HFF-Myc (cell line): ENCODE measurements around the gene CKMT1A.
"Not testable (repeated sequence)": the region's sequence is repeated elsewhere in the genome, so short reads cannot be mapped to it uniquely, and the experiment has no call there.

ENCODE experiments used
- DNase-seq: peaks from one replicate; pipeline ENCODE4 v3.0.0-alpha.2; 2011; ENCODE audit warnings: low read depth; ENCODE audit errors: extremely low read depth
- H3K4me3 ChIP-seq: replicated peaks from 2 replicates; pipeline ENCODE4 v1.5.1; 2011; ENCODE audit warnings: low read depth, mild to moderate bottlenecking, control low read depth, low read length
- TF ChIP-seq, protein P1 (sequence below): IDR thresholded peaks from 2 replicates; pipeline ENCODE4 v1.5.1; 2012; ENCODE audit warnings: mild to moderate bottlenecking, low read depth, low read length, control low read depth; ENCODE audit errors: missing control alignments

CKMT1A gene

DNA sequence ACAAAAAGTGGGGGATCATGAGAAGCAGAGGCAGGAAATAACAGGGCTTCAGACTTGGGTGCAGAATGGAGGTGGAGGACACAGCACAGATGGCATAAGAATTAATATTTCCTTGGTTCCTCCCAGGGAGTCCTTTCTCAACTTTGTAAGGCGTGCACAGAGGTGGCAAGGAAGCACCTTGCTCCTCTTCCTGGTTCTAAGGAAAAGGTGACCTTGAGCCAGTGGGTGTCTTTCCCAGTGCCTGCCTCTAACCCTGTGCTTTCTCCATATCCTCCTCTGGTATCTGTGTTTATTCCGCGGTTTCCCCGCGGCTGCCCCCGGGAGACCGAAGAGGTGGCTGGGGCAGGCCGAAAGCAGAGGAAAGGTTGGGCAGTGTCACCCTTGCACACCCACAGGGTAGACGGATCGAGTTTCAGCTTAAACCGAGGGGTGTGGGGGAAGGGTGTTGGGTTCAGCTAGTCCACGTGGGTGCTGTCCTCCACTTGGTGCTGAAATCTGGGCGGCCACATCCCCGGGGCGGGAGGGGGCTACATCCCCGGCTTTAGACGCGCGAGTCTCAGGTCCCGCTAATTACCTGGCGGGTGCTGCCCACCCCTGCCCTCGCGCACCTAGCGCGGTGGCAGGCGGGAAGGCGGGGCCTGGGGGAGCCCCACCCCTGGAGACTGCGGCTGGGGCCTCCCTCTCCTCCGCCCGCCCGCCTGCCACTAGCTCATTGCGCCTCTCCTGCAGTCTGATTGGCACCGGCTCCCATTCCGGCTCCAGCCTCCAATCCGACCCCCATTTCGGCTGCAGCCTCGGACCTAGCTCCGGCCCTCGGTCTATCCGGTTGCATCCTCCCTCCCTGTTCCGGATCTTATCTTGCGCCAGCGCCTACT is at the start of gene CKMT1A:
Gene CKMT1A, plus strand, starts transcription at position 712 of the 875 bp plus-strand sequence. CDS start 192 bp downstream, outside the sequence.
- H3K4me3 ChIP-seq, DNase-seq: not testable (repeated sequence)

DNA sequence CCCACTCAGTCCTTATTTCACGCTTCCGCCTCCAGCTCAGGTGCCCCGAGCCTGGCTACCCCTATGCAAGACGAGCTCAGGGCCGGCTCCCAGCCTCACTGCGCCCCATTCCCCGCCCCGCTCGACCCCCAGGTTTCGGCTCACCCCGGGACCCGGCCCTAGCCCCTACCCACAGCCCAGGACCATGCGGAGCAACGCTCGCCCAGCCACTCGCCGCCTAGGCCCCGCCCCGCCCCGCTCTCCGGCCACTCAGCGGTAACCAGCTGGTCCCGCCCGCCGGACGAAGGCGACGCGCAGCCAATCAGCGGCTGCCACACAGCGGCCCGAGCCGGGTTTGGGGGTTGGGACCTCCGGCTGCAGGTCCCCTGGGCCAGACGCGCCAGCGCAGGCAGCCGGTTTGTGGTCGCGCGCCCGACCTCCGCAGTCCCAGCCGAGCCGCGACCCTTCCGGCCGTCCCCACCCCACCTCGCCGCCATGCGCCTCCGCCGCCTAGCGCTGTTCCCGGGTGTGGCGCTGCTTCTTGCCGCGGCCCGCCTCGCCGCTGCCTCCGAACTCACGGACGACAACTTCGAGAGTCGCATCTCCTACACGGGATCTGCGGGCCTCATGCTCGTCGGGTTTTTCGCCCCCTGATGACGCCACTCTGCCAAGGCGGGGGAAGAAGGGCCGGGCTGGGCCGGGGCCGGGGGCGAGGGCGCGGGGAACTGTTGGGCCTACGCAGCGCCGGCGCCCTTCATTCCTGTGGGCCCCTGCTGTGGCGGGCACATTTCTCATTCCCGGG is 44.8 kb upstream of the CKMT1A start, which contains the start of gene CATSPER2:
Gene CATSPER2, minus strand, starts transcription at position 196 of the 781 bp plus-strand sequence. CDS start 783 bp downstream, outside the sequence.
- TF ChIP-seq, protein P1, sequence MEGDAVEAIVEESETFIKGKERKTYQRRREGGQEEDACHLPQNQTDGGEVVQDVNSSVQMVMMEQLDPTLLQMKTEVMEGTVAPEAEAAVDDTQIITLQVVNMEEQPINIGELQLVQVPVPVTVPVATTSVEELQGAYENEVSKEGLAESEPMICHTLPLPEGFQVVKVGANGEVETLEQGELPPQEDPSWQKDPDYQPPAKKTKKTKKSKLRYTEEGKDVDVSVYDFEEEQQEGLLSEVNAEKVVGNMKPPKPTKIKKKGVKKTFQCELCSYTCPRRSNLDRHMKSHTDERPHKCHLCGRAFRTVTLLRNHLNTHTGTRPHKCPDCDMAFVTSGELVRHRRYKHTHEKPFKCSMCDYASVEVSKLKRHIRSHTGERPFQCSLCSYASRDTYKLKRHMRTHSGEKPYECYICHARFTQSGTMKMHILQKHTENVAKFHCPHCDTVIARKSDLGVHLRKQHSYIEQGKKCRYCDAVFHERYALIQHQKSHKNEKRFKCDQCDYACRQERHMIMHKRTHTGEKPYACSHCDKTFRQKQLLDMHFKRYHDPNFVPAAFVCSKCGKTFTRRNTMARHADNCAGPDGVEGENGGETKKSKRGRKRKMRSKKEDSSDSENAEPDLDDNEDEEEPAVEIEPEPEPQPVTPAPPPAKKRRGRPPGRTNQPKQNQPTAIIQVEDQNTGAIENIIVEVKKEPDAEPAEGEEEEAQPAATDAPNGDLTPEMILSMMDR: no peak
- no peak for DNase-seq
- H3K4me3 ChIP-seq: no peak within 1 kb of the TSS

DNA sequence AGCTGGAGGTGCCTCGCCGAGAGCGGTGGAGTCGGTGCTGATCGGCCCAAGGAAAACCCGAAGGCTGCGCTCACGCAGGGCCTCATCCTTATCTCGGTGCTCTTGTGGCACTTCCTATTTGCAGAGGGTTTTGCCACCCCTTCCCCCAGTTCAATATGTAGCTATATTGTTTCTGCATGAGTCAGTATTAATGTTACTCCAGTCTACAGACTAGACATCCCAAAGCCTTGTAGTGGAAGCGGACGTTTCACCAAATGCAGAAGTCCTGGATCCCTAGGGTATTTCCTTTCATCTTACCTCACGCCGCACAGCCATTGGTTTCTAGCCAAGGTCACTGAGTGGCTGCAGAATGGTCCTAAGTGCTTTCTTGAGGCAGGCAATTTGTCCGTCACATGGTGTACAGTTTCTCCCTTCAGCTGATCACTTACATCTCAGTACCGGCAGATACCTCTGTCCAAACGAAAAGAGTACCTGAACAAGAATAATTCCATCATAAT is 44.2 kb upstream of the CKMT1A start:
- H3K4me3 ChIP-seq, DNase-seq: not testable (repeated sequence)

DNA sequence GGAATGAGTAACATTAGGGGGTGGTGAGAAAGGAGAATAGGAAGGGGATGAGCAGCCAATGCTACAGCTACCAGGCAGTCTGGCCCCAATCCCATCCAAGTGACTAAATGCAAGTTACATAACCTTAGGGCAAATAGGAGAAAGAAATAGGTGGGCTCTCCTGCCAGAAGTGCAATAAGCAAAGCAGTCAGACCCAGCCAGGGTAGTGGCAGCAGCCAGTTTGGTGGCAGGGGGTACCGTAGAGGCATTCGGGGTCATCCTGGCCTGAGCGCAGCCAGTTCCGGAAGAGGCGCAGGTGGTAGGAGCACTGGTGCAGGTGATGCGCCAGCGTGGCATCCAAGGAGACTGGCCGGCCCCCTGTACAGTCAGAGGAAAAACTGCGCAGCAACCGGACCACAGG is 33.9 kb upstream of the CKMT1A start:
- H3K4me3 ChIP-seq: not testable (repeated sequence)

DNA sequence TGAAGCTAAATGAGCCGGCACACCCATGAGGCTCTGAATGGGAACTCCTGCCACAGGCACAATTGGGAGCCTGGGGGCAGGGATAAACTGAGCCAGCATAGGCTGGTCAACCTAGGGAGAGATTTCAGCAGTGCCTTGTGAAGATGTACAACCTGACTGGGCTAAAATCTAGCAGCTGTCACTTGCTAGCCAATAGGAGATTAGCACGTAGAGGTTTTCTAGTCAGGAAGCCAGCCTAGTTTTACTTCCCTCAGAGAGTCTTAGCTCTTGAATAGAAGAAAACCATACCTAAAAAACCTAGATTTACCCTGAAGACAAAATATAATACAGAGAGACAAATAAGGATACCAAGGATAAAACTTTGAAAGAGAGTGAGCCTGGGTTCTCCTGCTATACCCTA is 31.4 kb upstream of the CKMT1A start:
- H3K4me3 ChIP-seq, DNase-seq: not testable (repeated sequence)

More for the DNA sequence above, 33.9 kb upstream of the CKMT1A start:
- DNase-seq: not testable (repeated sequence)

DNA sequence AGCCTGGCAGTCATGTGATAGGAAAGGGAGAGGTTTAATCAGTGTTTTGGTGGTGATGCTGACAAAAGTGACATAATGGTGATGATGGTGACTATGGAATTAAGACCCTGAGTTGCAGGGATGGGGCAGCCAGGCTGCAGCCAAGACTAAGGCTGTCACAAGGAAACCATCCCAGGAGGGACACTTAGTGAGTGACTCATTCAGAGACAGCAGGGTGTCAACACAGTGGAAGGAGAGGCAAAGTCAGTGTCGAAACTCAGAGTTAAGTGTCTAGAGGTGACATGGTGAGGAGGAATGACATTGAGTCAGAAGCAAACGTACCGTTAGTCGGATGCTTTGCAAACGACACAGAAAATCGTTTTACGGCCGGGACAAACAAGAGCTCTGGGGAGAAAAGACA is 30.3 kb upstream of the CKMT1A start:
- not testable (repeated sequence) for DNase-seq, H3K4me3 ChIP-seq

DNA sequence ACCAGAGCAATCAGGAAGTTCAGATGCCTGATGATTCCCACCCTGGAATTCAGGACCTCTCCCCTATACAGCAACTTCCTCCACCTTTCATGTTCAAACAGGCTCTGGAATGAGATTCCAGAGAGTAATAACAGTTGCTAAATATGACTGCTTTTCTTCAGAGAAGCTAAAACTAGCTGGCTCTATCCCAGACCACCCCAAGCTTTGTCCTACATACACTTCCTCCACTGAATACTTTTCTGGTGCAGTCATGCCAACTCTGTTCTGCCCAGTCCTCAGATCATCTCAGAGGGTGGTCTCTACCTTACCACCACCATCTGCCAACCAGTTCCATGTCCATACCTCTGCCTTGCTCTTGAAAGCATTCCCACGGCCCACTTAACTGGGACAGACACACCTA is 27.5 kb upstream of the CKMT1A start:
- DNase-seq: not testable (repeated sequence)

DNA sequence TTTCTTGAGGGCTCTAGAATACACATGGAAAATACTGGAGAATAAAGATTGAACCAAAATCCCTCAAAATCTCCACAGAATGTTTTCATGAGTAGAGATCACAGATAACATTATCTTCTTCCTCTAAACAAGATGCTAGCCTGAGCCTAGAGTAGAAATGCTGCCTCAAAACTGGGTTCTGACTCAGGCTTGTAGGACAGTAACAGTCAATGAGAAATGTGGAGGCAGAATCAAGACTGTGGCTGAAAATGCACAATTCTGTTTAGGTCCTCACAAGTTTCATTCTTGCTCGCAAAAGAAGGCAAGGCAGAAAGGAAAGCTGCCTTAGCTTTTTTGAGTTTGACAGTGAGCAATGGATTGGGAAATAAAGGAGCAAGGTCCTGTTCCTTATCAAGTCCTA is 19.5 kb upstream of the CKMT1A start:
- not testable (repeated sequence) for DNase-seq, H3K4me3 ChIP-seq

More for the DNA sequence above, 27.5 kb upstream of the CKMT1A start:
- H3K4me3 ChIP-seq: not testable (repeated sequence)

DNA sequence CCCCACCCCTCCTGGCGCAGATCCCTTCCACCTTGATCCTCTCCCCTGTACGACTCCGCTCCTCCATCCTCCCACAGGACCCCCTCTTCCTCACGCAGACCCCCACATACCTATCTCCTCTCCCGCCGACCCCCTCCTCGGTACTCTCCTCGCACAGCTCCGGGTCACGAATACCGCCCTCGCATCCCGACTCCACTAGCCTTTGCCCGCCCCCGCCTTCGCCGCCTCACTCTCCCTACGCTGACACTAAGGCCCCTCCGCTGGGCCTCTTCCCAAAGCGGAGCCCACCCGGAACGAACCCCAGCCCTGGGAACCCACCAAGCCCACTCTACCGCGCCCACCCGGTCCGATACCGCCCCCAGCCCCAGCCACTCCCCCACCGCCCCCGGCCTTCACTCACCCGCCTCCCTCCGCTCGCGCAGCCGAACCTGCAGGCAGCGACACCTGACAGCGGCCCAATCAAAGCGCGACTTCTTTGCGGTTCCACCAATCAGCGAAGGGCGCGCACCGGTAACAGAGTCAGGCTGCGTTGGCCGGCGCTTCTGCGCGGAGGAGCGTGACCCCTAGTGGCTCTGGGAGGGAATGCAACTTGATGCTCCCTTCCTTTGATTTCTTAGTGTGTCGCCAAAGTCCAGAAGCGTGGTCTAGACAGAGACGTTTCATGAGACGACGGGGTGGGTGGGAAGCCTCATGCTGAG is 3.9 kb upstream of the CKMT1A start:
- DNase-seq, H3K4me3 ChIP-seq: not testable (repeated sequence)

DNA sequence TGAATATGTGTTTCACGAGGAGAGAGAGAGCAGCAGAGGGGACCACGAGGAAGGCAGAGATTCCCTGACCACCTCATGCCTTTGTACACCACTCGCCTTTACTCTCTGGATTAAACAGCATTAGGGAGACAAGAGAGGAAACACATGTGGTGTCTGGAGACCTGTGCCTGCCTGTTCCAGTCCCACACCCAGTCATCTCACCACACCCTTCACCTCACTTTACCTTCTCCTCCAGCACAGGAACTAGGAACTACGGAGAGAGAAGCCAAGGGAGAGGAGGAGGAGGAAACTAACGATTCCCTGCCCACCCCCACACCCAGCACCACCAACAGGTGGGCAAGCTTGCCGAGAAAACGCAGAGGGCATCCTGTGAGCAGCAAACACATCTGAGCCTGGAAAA is 980 bp upstream of the CKMT1A start:
- not testable (repeated sequence) for DNase-seq, H3K4me3 ChIP-seq

DNA sequence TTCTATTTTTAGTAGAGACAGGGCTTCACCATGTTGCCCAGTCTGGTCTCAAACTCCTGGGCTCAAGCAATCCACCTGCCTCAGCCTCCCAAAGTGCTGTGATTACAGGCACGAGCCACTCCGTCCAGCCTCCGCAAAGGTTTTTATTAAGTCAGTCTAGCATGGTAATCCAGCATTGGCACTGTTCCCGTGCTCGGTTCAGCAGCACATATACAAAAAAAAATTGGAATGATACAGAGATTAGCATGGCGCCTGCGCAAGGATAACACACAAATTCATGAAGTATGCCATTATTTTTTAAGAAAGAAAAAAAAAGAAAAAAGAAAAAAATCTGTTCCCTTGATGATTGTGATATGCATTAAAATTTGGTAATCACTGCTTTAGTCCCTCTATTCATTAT is 8.5 kb downstream of the CKMT1A start:
- no peak overlapping the region for H3K4me3 ChIP-seq
- DNase-seq: no peak
- TF ChIP-seq, protein P1: no peak
